GM23338 (cell line): ENCODE results near the gene XPR1. TPM values are rescaled to one million over a fixed set of nuclear protein-coding genes. Genes with fewer than 3 reads are reported as not detected.

Experiments
- ATAC-seq: fragments of 200-7000 bp; cut with Tn5 transposase; 3 replicates; pipeline ENCODE4 v1.9.1; 2020
- DNase-seq: peaks from one replicate; pipeline ENCODE4 v3.0.0-alpha.2; 2015; ENCODE audit warnings: low spot score
- H2AFZ ChIP-seq: fragments of 200-600 bp; sonication (generic); 2 replicates; pipeline ENCODE4 v1.8.0; 2016; ENCODE audit warnings: antibody characterized with exemption, mild to moderate bottlenecking, moderate library complexity
- H3F3A ChIP-seq: fragments of 200-600 bp; sonication (generic); replicated peaks from 2 replicates; pipeline ENCODE4 v1.8.0; 2017; ENCODE audit warnings: antibody characterized with exemption, mixed run types, low read depth
- H3K27ac ChIP-seq: fragments of 200-600 bp; sonication (generic); 2 replicates; pipeline ENCODE4 v1.6.1; 2016; ENCODE audit warnings: low read depth
- H3K27me3 ChIP-seq: fragments of 200-600 bp; sonication (generic); 2 replicates; pipeline ENCODE4 v1.8.0; 2016; ENCODE audit warnings: mild to moderate bottlenecking, mixed run types, moderate library complexity; ENCODE audit not compliant: insufficient read depth
- H3K36me3 ChIP-seq: fragments of 200-600 bp; sonication (generic); 2 replicates; pipeline ENCODE4 v1.8.0; 2016; ENCODE audit warnings: mild to moderate bottlenecking; ENCODE audit not compliant: insufficient read depth
- H3K4me1 ChIP-seq: fragments of 200-600 bp; sonication (generic); 2 replicates; pipeline ENCODE4 v1.8.0; 2016; ENCODE audit warnings: mild to moderate bottlenecking, moderate library complexity; ENCODE audit not compliant: insufficient read depth
- H3K4me2 ChIP-seq: fragments of 200-600 bp; sonication (generic); 2 replicates; pipeline ENCODE4 v1.7.1; 2017; ENCODE audit warnings: mixed run types
- H3K4me3 ChIP-seq: fragments of 200-600 bp; sonication (generic); 2 replicates; pipeline ENCODE4 v1.6.1; 2016; ENCODE audit warnings: mixed run types
- H3K79me2 ChIP-seq: fragments of 200-600 bp; sonication (generic); replicated peaks from 2 replicates; pipeline ENCODE4 v1.8.0; 2017; ENCODE audit warnings: mild to moderate bottlenecking; ENCODE audit not compliant: insufficient read depth
- H3K9me2 ChIP-seq: fragments of 200-600 bp; sonication (generic); 2 replicates; pipeline ENCODE4 v1.8.0; 2017; ENCODE audit not compliant: insufficient read depth
- H4K20me1 ChIP-seq: fragments of 200-600 bp; sonication (generic); replicated peaks from 2 replicates; pipeline ENCODE4 v1.8.0; 2017; ENCODE audit warnings: mild to moderate bottlenecking; ENCODE audit not compliant: insufficient read depth
- H3K27ac Mint-ChIP-seq: 2 replicates; pipeline ENCODE4 v1.8.0; 2020; ENCODE audit warnings: inconsistent platforms, mild to moderate bottlenecking, moderate library complexity, mixed read lengths
- H3K27me3 Mint-ChIP-seq: 3 replicates; pipeline ENCODE4 v1.8.0; 2022; ENCODE audit warnings: low read depth, mild to moderate bottlenecking, moderate library complexity, mixed read lengths, inconsistent platforms; ENCODE audit not compliant: insufficient read depth, poor library complexity
- H3K36me3 Mint-ChIP-seq: 3 replicates; pipeline ENCODE4 v1.8.0; 2021; ENCODE audit warnings: low read depth, mild to moderate bottlenecking, inconsistent platforms, moderate library complexity, mixed read lengths
- H3K4me1 Mint-ChIP-seq: 3 replicates; pipeline ENCODE4 v1.8.0; 2020; ENCODE audit warnings: mild to moderate bottlenecking, inconsistent platforms, mixed read lengths
- H3K4me3 Mint-ChIP-seq: 3 replicates; pipeline ENCODE4 v1.8.0; 2021; ENCODE audit warnings: moderate library complexity, mild to moderate bottlenecking, inconsistent platforms, mixed read lengths
- H3K9me3 Mint-ChIP-seq: 3 replicates; pipeline ENCODE4 v1.8.0; 2020; ENCODE audit warnings: moderate library complexity, mild to moderate bottlenecking, inconsistent platforms, mixed read lengths
- CREB1 ChIP-seq: fragments of 250-450 bp; sonication (Bioruptor Pico); IDR thresholded peaks from 2 replicates; pipeline ENCODE4 v1.5.0; 2020; ENCODE audit warnings: low read depth, mild to moderate bottlenecking, moderate library complexity
- EZH2 ChIP-seq: fragments of 200-600 bp; sonication (generic); IDR thresholded peaks from one replicate; pipeline ENCODE4 v1.8.0; 2017; ENCODE audit warnings: antibody characterized with exemption, mild to moderate bottlenecking, low read depth; ENCODE audit not compliant: unreplicated experiment
- EZH2phosphoT487 ChIP-seq: fragments of 200-600 bp; sonication (generic); IDR thresholded peaks from one replicate; pipeline ENCODE4 v1.8.1; 2018; ENCODE audit warnings: antibody characterized with exemption; ENCODE audit not compliant: unreplicated experiment
- JUNB ChIP-seq: IDR thresholded peaks from one replicate; pipeline ENCODE4 v1.6.1; 2016; ENCODE audit warnings: antibody characterized with exemption; ENCODE audit not compliant: unreplicated experiment
- NANOG ChIP-seq: IDR thresholded peaks from 2 replicates; pipeline ENCODE4 v1.6.1; 2016; ENCODE audit warnings: antibody characterized with exemption, borderline replicate concordance
- POLR2AphosphoS5 ChIP-seq: IDR thresholded peaks from 2 replicates; pipeline ENCODE4 v1.6.1; 2016; ENCODE audit warnings: antibody characterized with exemption, low read depth
- REST ChIP-seq: IDR thresholded peaks from one replicate; pipeline ENCODE4 v1.6.1; 2018; ENCODE audit warnings: antibody characterized with exemption; ENCODE audit not compliant: unreplicated experiment
- STAT1 ChIP-seq: IDR thresholded peaks from one replicate; pipeline ENCODE4 v1.6.1; 2016; ENCODE audit warnings: antibody characterized with exemption; ENCODE audit not compliant: unreplicated experiment
- ZNF114 ChIP-seq: fragments of 250-450 bp; sonication (Bioruptor Pico); IDR thresholded peaks from 2 replicates; pipeline ENCODE4 v1.5.0; 2020; ENCODE audit warnings: mild to moderate bottlenecking, moderate library complexity
- ZNF331 ChIP-seq: fragments of 250-450 bp; sonication (Bioruptor Pico); IDR thresholded peaks from 2 replicates; pipeline ENCODE4 v1.5.0; 2020; ENCODE audit warnings: low read depth, mild to moderate bottlenecking, moderate library complexity
- ZNF462 ChIP-seq: fragments of 250-450 bp; sonication (Bioruptor Pico); IDR thresholded peaks from 2 replicates; pipeline ENCODE4 v1.5.0; 2020; ENCODE audit warnings: mild to moderate bottlenecking, moderate library complexity
- polyA plus RNA-seq: library from polyadenylated mRNA; unstranded; fragments of >200 nt; fragmentation: Nextera tagmentation; extraction: Ambion mirVana; gene quantifications from 2 replicates; pipeline ENCODE4 v1.2.1, GENCODE V29; 2016
- total RNA-seq: library from RNA; depleted of rRNA; stranded (reverse); fragments of >200 nt; shearing (Covaris generic); gene quantifications from 2 replicates; pipeline ENCODE4 v1.2.3, GENCODE V29; 2014
- TF ChIP-seq, protein P1 (sequence below), 2 experiments: fragments of 200-600 bp in 1 of 2; sonication (generic) in 1 of 2; conservative IDR thresholded peaks; 2 replicates each; pipeline versions ENCODE4 v1.5.1 to v1.6.1; 2016 to 2017; ENCODE audit warnings: antibody characterized with exemption in 2 of 2, low read depth in 2 of 2, mild to moderate bottlenecking in 2 of 2, moderate library complexity in 1 of 2
- TF ChIP-seq, protein P2 (sequence below): IDR thresholded peaks from 2 replicates; pipeline ENCODE4 v1.6.1; 2016; ENCODE audit warnings: antibody characterized with exemption

The XPR1 gene
- total and polyA plus RNA-seq, 2 experiments from 2014 or later: 9.3 to 38.1 TPM

DNA sequence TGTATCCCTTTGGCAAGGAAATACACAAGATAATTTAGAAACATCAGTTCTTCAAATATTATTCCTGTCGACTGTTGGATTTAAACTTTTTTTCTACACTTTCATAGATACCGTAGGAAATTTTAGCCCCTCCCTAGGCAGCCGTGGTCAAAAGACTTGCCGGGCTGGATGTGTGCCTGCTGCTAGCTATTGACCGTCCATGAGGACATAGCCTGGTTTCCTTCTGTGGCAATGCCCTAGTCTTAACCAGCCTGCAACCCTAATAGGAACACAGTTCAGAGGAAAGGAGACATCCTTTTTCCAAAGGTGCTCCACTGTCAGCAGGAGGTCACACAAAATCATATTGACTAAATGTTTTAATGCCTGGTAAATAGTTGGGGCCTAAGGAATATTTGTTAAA, 260.4 kb downstream of the XPR1 start:
- Histone ChIP-seq H3K27me3 (no peaks in the 10 kb centered on the region), H3K36me3 (no peaks in the 10 kb centered on the region), H3F3A (no peaks in the 10 kb centered on the region), H3K9me2 (peaks cover 9% of the 10 kb centered on the region; the same call in 1 of the 2 replicates), H3K4me3 (no peak overlapping the region), H4K20me1 (no peaks in the 10 kb centered on the region), H3K27ac (no peak overlapping the region), H3K4me2 (no peak overlapping the region), H2AFZ (no peak overlapping the region), H3K4me1 (no peaks in the 10 kb centered on the region; the same call in 1 of the 2 replicates), H3K79me2 (no peaks in the 10 kb centered on the region)
- Mint-ChIP-seq H3K27me3 (peaks cover 6% of the 10 kb centered on the region), H3K27ac (no peak overlapping the region), H3K36me3 (no peaks in the 10 kb centered on the region), H3K4me1 (peaks cover 6% of the 10 kb centered on the region; the same call in 2 of the 3 replicates), H3K4me3 (no peak overlapping the region), H3K9me3 (no peaks in the 10 kb centered on the region)
- DNase-seq (no peak), ATAC-seq (no peak)
- no peak for TF ChIP-seq ZNF462 (CRISPR knock-in tag)
- no peak for TF ChIP-seq STAT1
- TF ChIP-seq EZH2: no peak
- TF ChIP-seq POLR2AphosphoS5: no peak
- TF ChIP-seq ZNF114 (CRISPR knock-in tag): no peak
- TF ChIP-seq EZH2phosphoT487: no peak
- TF ChIP-seq JUNB: no peak
- no peak for TF ChIP-seq REST
- no peak for TF ChIP-seq ZNF331 (CRISPR knock-in tag)
- TF ChIP-seq, protein P1, sequence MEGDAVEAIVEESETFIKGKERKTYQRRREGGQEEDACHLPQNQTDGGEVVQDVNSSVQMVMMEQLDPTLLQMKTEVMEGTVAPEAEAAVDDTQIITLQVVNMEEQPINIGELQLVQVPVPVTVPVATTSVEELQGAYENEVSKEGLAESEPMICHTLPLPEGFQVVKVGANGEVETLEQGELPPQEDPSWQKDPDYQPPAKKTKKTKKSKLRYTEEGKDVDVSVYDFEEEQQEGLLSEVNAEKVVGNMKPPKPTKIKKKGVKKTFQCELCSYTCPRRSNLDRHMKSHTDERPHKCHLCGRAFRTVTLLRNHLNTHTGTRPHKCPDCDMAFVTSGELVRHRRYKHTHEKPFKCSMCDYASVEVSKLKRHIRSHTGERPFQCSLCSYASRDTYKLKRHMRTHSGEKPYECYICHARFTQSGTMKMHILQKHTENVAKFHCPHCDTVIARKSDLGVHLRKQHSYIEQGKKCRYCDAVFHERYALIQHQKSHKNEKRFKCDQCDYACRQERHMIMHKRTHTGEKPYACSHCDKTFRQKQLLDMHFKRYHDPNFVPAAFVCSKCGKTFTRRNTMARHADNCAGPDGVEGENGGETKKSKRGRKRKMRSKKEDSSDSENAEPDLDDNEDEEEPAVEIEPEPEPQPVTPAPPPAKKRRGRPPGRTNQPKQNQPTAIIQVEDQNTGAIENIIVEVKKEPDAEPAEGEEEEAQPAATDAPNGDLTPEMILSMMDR (conservative IDR thresholded peaks at IDR 0.05; ENCODE audit: low read depth in 2 of 2): no peak
- TF ChIP-seq, protein P2, sequence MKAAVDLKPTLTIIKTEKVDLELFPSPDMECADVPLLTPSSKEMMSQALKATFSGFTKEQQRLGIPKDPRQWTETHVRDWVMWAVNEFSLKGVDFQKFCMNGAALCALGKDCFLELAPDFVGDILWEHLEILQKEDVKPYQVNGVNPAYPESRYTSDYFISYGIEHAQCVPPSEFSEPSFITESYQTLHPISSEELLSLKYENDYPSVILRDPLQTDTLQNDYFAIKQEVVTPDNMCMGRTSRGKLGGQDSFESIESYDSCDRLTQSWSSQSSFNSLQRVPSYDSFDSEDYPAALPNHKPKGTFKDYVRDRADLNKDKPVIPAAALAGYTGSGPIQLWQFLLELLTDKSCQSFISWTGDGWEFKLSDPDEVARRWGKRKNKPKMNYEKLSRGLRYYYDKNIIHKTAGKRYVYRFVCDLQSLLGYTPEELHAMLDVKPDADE: no peak
- no peak for TF ChIP-seq NANOG
- no peak for TF ChIP-seq CREB1 (CRISPR knock-in tag)
